Brain pericyte (primary cell): ENCODE results near the gene KRT35.

Source experiments
- DNase-seq: peaks from one replicate; pipeline ENCODE4 v3.0.0-alpha.2; 2012; ENCODE audit warnings: low read depth, low spot score

Gene KRT35

DNA sequence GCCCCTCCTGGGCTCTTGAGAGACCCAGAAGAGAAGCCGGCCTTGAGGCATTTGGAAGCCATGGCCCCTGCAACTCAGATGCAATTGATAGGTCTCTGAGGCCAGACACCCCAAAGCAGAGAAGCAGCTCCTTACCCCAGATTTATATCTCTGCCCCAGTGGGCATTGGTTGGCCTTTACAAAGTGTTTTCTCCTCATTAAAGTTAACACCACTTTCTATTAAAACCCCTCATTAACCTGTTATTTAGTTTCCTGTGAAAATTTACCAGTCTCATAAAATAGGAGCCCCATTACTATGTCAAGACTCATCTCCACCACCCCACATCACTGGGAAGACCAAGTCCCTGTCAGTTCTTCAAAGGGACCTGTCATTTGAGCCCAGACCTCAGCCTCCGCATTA is at the start of gene KRT35:
Gene KRT35 (minus strand): TSS at position 116 of the 400 bp plus-strand sequence. CDS start 54 bp downstream, at position 62.
- no peak for DNase-seq

DNA sequence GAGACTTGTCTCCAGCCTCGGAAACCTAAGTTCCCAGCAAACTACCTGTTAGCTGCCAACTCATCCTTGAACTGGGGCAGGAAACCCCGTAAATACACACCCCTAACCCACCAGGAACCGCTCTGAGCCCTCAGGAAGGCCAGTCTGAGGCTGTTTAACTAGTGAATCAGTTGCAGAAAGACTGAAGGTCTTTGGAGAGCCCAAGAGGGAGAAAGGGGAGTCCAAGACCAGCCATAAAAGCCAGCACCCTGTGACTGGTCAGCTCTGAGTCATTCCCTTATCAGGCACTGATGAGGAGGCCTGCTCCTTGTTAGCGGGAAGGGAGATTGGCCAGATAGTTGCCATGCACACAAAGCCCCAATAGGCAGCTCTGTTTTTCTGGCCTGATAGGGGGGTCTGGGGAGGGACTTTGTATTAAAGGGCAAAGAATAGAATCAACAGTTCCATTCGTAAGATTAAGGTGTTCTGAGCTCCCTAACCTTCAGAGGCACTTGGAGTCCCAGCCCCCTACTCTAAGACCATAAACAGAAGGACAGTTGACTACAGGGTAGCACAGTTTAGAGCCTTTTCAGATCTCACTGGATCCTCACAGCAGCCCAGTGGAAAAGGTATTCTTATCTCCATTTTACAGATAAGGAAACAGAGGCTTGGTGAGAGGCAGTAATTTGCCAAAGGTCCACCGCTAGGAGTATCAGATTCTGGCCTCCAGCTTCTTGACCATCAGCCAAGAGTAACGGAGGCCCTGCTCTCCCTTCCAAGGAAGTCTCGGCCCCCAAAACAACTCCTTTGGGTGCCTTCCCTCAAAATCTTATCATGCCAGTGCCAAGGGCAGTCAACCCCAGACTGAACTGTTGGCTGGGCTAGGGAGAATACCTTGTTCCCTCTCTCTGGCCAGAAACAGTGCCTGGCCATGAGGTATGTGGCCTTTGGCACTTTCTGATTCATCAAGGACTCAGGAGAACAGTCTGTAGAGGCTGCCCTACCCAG is 49.4 kb upstream of the KRT35 start:
- DNase-seq, result no peak

- DNase-seq, result no peak
These were observed 48.6 kb upstream of the KRT35 start for GRCh38 chr17:41529491-41529915.

DNA sequence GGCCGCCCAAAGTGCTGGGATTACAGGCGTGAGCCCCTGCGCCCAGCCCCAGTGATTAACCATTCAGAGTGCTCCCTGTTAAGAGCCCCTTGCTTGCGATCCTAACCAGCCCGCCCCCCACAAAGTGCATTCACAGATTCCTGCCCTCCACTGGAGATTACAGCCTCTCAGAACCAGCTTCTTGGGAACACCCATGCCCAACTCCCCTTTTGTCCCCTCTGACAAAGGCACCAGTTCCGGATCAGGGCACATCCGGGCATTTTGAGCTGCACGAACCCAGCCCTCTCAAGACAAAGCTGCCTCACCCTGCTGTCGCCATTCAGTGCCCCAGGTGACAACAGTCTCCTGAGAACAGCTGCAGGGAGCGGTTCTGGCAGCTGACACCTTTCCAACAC is 48.0 kb upstream of the KRT35 start:
- no peak for DNase-seq

DNA sequence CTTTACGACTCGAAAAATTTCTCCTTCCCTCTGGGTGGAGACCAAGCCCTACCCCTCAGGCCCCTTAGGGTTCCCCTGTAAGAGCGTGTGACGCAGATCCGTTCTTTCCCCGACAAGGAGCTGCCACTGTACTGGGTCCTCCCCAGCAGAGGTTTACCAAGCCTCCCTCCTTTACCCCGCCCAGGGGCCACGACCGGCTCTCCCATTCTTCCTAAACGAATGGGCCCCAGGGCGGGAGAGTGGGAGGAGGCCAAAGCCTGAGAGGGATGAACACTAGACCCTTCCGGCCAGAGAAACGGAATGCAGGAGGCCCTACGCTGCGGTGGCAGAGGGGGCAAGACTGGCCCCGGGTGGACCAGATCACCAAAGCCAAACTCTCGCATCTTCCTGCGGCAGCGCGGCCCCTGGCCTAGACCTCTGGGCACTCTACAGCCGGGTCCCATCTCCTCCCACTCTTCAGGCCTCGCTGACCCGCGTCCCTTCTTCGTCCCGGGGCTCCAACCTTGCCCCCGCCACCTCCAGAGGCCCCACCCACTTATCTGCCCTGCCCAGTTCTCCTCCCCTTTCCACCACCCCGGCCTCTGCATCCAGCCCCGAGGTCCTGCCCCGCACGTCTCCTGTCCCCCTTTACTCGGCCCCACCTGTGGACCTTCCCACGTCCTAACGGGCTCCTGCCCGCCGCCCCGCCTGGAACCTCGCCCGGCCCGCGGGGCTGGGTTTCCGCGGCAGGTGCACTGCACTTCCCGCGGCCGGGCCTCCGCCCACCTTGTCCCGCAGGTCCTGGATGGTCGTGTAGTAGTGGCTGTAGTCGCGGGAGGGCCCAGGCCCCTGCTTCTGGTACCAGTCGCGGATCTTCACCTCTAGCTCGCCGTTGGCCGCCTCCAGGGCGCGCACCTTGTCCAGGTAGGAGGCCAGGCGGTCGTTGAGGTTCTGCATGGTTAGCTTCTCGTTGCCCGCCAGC is 46.4 kb upstream of the KRT35 start:
- no peak for DNase-seq

DNA sequence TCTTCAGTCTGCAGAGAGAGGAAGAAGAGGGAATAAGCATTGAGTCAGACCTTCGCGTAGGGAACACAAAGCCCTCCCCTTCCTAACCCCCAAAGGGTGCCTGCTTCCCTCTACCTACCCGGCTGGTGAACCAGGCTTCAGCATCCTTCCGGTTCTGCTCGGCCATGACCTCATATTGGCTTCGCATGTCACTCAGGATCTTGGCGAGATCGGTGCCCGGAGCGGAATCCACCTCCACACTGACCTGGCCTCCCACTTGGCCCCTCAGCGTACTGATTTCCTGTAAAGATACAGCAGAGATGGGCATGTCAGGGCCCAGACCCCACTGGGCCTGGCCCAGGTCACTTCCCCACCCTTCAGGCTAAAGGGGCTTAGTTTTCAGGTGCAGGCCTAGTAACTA is 43.3 kb upstream of the KRT35 start:
- DNase-seq, result no peak

- DNase-seq, result no peak
These were observed 42.8 kb upstream of the KRT35 start for GRCh38 chr17:41523787-41524186.

- no peak for DNase-seq
These were observed 42.3 kb upstream of the KRT35 start for GRCh38 chr17:41523225-41523593.

DNA sequence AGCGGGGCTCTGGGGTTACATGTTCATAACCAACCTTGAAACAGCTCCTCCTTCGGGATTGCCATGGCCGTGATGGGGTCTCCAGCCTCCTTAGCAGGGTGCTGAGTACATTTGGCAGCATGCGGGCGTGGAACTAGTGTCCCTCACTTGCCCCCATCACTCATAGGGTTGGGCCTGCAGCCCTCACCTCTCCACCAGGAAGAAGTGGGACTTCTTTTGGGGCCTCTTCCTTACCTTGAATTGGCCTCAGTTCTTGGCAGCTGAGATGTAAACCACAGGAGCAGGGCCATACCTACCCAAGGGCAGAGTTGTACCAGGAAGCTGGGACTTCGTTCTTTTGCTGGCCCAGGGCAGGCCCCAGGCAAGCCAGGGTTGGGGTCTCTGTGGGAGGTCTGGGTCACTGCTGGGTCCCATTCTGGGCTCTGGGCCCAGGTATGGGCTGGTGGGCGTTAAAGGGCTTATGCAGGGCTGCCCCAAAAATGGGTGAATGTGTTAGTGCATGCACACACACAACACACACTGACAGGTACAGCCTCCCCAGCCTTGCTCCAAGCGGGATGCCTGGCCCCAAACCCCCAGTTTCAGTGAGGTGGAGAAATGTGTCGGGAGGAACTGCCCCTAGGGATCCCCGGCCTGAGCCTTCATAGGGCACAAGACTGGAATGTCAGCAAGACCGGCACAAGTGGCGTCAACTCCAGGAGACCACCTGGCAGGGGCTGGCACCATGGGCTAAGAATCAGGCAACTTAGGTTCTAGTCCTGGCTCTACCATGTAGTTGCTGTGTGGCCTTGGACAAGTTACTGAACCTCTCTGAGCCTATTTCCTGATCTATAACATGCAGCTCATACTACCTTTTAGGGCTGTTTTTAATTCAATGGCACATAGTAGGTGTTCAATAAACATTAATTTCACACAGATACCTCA is 41.6 kb upstream of the KRT35 start:
- no peak for DNase-seq

- no peak for DNase-seq
These were observed 40.8 kb upstream of the KRT35 start for GRCh38 chr17:41521574-41522261.

DNA sequence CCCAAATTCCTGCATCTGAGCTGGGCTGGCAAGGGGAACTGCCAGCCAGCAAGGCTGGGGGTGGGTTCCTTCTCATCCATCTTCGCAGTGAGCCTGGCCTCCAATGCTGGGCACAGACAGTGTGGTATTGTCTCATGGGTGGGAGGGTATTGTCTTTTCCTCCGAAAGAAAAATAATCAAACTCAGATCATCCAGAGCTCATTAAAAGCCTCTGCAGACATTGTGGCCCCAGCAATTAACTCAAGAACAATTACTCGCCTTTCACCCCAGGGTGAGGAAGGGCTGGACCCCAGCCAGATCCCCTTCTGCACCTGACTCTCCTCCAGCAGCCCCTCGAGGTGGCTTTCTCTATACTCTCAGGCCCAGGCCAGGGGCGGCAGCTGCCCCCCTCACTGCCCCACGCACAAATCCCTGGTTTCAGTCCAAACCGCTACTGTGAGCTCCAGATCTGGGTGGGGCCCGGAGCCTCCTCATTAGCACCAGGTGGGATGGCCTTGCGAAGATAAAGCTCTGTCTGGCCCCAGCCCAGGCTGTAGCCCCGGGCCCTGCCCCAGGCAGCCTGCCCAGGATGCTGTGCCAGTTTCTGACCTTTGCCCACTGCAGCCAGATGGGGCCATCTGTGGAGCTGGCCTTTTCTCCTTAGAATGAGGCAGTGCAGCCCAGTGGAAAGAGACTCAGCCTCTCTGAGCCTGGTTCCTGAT is 40.0 kb upstream of the KRT35 start:
- DNase-seq, result no peak

DNA sequence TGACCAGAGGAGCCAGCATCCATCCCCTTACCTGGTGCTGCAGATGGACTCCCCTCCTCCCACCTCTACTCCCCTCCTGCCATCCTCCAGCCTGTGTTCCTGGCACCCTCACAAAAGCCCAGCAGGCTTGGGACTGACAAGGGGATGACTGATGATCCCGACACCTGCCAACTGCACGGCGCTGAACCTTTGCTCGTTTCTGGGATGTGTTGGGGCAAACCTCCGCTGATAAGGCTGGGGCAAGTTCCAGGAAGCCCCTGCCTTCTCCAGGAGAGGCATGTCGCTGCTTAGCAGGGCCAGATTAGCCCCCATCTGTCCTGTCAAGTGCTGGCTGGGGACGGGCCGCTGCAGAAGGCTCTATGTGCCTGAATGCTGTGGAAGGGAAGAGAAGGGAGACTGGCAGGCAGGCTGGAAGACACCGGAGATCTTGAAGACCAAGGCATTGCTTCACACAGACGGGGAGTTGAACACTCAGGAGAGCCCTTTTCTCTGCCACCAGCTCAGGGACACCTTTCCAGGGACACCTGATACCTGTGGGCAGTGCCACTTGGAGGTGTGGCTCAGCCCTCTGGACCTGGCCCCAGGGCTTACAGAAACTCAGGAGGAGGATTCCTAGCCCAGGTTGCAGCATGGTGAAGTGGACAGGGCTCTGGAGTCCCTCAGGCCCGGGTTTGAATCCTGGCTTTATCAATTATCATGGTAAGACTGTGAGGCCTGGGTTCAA is 38.7 kb upstream of the KRT35 start:
- no peak for DNase-seq

DNA sequence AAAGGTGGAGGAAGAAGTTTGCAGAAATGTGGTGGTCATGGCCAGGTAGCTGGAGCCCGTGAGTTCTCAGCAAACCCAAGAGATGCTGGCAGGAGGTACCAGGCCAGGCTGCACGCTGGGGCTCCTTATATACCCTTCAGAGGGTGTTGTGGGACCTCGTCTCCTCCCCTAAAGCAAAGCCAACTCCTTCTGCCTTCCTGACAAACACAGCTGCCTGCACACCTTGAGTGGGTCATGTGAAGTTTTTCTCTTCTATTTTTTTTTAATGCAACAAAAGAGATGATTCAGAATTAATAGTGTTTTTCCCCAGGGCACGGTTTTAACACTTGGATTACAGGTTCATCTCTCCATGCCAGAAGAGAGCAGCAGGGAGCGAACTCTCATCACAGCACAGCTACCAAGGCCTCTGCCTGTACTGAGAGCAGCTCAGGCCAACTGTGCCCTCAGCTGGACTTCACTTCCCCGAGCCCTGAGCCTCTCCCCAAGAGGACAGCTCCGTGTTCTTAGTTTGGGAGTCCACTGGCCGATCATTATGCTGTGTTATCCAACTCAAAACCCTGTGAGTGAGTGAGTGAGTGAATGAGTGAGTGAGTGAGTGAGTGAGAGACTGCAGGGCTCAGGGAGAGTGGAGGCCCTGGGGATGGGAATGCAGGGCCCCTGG is 38.0 kb upstream of the KRT35 start, which contains the start of gene KRT15:
Gene KRT15 (minus strand): TSS at position 102 of the 661 bp plus-strand sequence. CDS start 63 bp downstream, at position 39.
- DNase-seq, result no peak

GRCh38 chr17:41518031-41518430 is 37.1 kb upstream of the KRT35 start:
- DNase-seq, result no peak

GRCh38 chr17:41516830-41517283 is 35.9 kb upstream of the KRT35 start:
- DNase-seq, result no peak

- no peak for DNase-seq
These were observed 35.3 kb upstream of the KRT35 start for GRCh38 chr17:41516147-41516829.

GRCh38 chr17:41513168-41513547 is 32.2 kb upstream of the KRT35 start:
- no peak for DNase-seq
